GM11168 (cell line): ENCODE data around the gene ZNF148.
"Not testable (repeated sequence)": the region's sequence is repeated elsewhere in the genome, so short reads cannot be mapped to it uniquely, and the experiment has no call there.

ENCODE experiments used
- in situ Hi-C: fragments of 300-500 bp; cut with MboI; formaldehyde crosslinking; loops from one replicate; pipeline ENCODE4 v1.12.0; 2022; ENCODE audit warnings: low sequenced_read_pairs; ENCODE audit not compliant: unreplicated experiment

ZNF148 gene

GRCh38 chr3:125374996-125375941 is at the start of gene ZNF148:
Gene ZNF148 (minus strand): TSS chr3:125375325. CDS start chr3:125313640, 61,685 bp downstream.
- in situ Hi-C loops, result no loop called here

- in situ Hi-C loops, result no loop called here
Measured at GRCh38 chr3:125418306-125418705, 43.2 kb upstream of the ZNF148 start.

- in situ Hi-C loops, result no loop called here
Measured at GRCh38 chr3:125416235-125416634, 41.1 kb upstream of the ZNF148 start.

- in situ Hi-C loops, result no loop called here
Measured at GRCh38 chr3:125414669-125415068, 39.5 kb upstream of the ZNF148 start.

- in situ Hi-C loops, result no loop called here
Measured at GRCh38 chr3:125410922-125411321, 35.8 kb upstream of the ZNF148 start.

- in situ Hi-C loops, result no loop called here
Measured at GRCh38 chr3:125406070-125406469, 30.9 kb upstream of the ZNF148 start.

GRCh38 chr3:125405515-125405914 is 30.4 kb upstream of the ZNF148 start:
- in situ Hi-C loops, result not testable (repeated sequence)

- in situ Hi-C loops, result no loop called here
Measured at GRCh38 chr3:125403789-125404188, 28.7 kb upstream of the ZNF148 start.

GRCh38 chr3:125402639-125403038 is 27.5 kb upstream of the ZNF148 start:
- in situ Hi-C loops, result no loop called here

- in situ Hi-C loops, result no loop called here
Measured at GRCh38 chr3:125401402-125401801, 26.3 kb upstream of the ZNF148 start.

GRCh38 chr3:125398952-125399351 is 23.8 kb upstream of the ZNF148 start:
- in situ Hi-C loops, result no loop called here

GRCh38 chr3:125395091-125395490 is 20.0 kb upstream of the ZNF148 start:
- in situ Hi-C loops, result no loop called here

- in situ Hi-C loops, result no loop called here
Measured at GRCh38 chr3:125394406-125394805, 19.3 kb upstream of the ZNF148 start.

GRCh38 chr3:125389282-125389681 is 14.2 kb upstream of the ZNF148 start:
- in situ Hi-C loops, result no loop called here

- in situ Hi-C loops, result not testable (repeated sequence)
Measured at GRCh38 chr3:125388369-125388768, 13.2 kb upstream of the ZNF148 start.

- in situ Hi-C loops, result no loop called here
Measured at GRCh38 chr3:125386811-125387210, 11.7 kb upstream of the ZNF148 start.

- in situ Hi-C loops, result no loop called here
Measured at GRCh38 chr3:125383744-125384143, 8.6 kb upstream of the ZNF148 start.

- in situ Hi-C loops, result no loop called here
Measured at GRCh38 chr3:125382298-125382697, 7.2 kb upstream of the ZNF148 start.

GRCh38 chr3:125381743-125382142 is 6.6 kb upstream of the ZNF148 start:
- in situ Hi-C loops, result no loop called here

- in situ Hi-C loops, result no loop called here
Measured at GRCh38 chr3:125381314-125381713, 6.2 kb upstream of the ZNF148 start.

- in situ Hi-C loops, result no loop called here
Measured at GRCh38 chr3:125379483-125379882, 4.4 kb upstream of the ZNF148 start.

- in situ Hi-C loops, result no loop called here
Measured at GRCh38 chr3:125378762-125379161, 3.6 kb upstream of the ZNF148 start.
